Measurements from ENCODE around the gene HOXB6.

Gene HOXB6

DNA sequence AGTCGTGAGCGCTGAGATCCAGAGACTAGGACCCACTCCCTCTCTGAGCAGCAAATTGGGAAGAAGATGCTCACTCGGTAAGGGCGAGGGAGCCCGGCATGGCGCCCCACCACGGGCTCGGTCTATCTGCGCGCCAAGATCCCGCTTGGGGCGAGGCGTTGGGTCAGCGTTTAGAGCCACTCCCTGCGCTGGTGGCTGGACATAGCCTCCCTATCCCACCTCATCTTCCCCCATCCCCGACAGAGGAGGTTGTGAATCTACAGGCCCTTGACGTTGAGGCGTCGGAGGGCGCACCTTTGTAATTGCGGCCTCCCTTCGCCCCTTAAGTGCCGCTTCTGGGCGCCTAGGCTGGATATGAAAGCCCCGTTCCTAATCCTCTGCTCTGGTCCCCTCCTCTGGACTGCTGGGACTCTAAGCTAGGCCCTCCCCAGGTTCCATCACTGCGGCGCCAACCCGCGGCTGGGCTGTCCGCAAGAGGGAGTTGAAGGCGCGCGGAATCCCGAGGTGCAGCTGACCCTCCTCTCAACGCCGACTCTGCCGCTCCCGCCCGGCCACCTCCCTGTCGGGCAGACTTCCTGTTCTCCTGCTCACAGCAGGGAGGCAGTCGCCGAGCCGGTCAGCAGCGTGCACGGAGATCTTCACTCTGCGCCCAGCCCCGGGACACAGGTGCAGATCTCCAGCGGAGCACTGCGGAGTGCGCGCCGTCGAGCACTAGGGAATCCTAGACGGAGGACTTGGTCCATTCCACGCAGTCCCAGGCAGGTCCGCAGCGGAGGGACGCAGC, 37.5 kb upstream of the HOXB6 start:
- Histone ChIP-seq H3K4me3 (ENCODE audit: low read depth in 1 of 2, low read length in 1 of 2) (no peak overlapping the region), H3K27me3 (peaks cover 100% of the 10 kb centered on the region), H3K4me1 (ENCODE audit: control insufficient read depth in 1 of 2, insufficient read depth in 1 of 2, low read depth in 1 of 2, low read length in 1 of 2) (peaks cover 0 to 2% of the 10 kb centered on the region in 2 experiments), H3K9me3 (no peaks in the 10 kb centered on the region), H3K27ac (no peak overlapping the region), H3K36me3 (no peaks in the 10 kb centered on the region)
- TF ChIP-seq, protein P1, sequence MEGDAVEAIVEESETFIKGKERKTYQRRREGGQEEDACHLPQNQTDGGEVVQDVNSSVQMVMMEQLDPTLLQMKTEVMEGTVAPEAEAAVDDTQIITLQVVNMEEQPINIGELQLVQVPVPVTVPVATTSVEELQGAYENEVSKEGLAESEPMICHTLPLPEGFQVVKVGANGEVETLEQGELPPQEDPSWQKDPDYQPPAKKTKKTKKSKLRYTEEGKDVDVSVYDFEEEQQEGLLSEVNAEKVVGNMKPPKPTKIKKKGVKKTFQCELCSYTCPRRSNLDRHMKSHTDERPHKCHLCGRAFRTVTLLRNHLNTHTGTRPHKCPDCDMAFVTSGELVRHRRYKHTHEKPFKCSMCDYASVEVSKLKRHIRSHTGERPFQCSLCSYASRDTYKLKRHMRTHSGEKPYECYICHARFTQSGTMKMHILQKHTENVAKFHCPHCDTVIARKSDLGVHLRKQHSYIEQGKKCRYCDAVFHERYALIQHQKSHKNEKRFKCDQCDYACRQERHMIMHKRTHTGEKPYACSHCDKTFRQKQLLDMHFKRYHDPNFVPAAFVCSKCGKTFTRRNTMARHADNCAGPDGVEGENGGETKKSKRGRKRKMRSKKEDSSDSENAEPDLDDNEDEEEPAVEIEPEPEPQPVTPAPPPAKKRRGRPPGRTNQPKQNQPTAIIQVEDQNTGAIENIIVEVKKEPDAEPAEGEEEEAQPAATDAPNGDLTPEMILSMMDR (IDR thresholded peaks at IDR 0.05): no peak

DNA sequence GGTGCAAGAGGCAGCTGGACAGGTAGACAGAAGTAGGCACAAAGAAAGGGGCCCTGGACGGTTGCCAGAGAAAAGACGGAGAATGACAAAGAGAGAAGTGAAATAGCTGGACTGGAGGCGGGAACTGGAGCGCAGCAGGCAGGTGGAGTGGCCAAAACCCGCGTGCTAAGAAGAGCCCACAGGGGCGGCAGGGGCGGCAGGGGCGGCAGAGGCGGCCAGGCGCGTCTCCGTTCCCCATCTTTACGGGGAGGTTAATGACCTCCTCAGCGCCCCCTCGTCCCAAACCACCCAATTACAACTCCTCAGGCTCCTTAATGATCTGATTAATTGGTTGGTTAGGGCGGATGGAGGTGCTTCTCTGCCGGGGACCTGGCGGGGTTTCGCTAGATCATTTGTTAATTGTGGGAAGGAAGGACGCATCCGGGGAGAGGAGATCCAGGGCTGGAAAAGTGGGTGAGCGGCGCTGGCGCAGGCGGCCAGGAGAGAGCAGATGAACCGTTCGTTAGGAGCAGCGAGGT, 36.8 kb upstream of the HOXB6 start:
- Histone ChIP-seq H3K4me3 (ENCODE audit: low read depth in 1 of 2, low read length in 1 of 2) (no peak overlapping the region), H3K4me1 (ENCODE audit: control insufficient read depth in 1 of 2, insufficient read depth in 1 of 2, low read depth in 1 of 2, low read length in 1 of 2) (no peaks in the 10 kb centered on the region), H3K9me3 (no peaks in the 10 kb centered on the region), H3K27ac (no peak overlapping the region), H3K36me3 (no peaks in the 10 kb centered on the region), H3K27me3 (peaks cover 100% of the 10 kb centered on the region)
- TF ChIP-seq, protein P1 (IDR thresholded peaks at IDR 0.05): no peak

DNA sequence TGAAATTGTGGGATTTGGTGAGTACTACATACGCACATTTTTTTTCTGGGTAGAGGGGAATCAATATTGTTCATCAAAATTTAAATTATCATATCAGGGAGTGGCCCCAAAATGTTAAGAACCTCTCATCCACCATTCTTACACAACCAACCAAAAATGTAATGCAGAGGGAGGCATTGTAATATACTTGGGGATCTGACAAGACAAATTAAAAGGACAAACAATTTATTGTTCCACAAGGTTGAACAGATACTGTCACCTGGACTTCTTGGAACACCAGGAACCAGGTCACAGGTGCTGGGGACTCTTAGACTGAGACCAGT, 36.0 kb upstream of the HOXB6 start:
- Histone ChIP-seq H3K4me1 (ENCODE audit: control insufficient read depth in 1 of 2, insufficient read depth in 1 of 2, low read depth in 1 of 2, low read length in 1 of 2) (no peaks in the 10 kb centered on the region), H3K4me3 (ENCODE audit: low read depth in 1 of 2, low read length in 1 of 2) (no peak overlapping the region), H3K9me3 (no peaks in the 10 kb centered on the region), H3K36me3 (no peaks in the 10 kb centered on the region), H3K27me3 (peaks cover 100% of the 10 kb centered on the region), H3K27ac (no peak overlapping the region)
- TF ChIP-seq, protein P1 (IDR thresholded peaks at IDR 0.05): no peak

DNA sequence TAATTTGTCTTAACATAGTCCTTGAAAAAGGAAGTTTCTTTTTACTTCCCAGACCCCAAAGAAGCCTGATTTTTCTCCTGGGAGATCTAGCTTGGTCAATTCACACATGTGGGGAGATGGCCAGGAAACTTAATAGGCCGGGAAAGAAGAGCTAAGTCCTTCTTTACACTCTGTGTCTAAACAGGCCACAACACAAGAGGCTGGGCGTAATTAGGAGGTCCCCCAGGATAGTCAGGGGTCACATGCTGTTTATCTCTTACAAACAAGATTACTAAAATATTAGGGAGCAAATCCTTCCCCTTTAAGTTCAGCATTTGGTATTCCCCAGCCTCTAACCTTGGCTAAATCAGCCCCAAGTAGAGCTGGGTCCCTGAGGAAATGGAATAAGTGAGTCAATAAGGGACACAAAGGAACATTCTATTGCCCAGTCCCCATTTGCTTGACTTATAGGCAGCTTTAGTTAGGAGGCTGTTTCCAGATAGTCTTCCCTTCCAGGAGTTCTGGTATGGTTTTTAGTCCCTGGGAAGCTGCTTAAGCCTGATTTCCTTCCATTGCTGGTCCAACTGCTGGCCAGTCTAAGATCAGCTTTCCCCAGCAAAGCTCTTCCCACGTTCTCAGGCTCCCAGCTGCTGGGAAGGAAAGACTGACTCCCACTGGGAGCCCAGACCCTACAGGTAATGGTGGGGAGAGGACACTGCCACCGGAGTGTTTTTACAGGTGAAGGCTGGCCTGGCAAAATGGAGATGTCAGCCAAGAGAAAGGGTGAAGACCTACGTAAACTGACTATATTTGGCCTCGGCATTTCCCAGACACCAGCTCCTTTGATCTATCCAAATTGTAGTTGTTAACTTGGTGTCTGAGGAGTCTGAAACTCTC, 35.4 kb upstream of the HOXB6 start:
- Histone ChIP-seq H3K4me1 (ENCODE audit: control insufficient read depth in 1 of 2, insufficient read depth in 1 of 2, low read depth in 1 of 2, low read length in 1 of 2) (no peaks in the 10 kb centered on the region), H3K27me3 (peaks cover 100% of the 10 kb centered on the region), H3K4me3 (ENCODE audit: low read depth in 1 of 2, low read length in 1 of 2) (no peak overlapping the region), H3K27ac (no peak overlapping the region), H3K9me3 (no peaks in the 10 kb centered on the region), H3K36me3 (no peaks in the 10 kb centered on the region)
- TF ChIP-seq, protein P1 (IDR thresholded peaks at IDR 0.05): no peak

DNA sequence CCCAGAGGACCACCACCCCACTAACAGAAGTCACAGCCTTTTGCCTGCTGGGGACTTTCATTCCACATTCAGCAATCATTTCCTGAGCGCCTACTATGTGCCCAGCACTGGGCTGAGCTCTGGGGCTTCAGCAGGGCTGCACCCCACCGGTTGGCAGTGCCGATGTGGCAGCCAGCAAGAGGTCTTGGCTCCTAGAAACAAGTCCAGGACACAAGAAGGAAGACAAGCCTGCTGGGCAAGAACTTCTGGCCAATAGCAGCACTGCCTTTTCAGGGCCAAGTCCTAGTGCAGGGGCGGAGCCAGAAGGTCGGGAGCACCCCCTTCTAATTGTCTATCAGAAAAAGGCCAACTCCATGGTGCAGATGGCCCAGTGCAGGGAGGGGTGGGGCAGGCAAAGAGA, 34.4 kb upstream of the HOXB6 start:
- Histone ChIP-seq H3K4me1 (ENCODE audit: control insufficient read depth in 1 of 2, insufficient read depth in 1 of 2, low read depth in 1 of 2, low read length in 1 of 2) (no peaks in the 10 kb centered on the region), H3K36me3 (no peaks in the 10 kb centered on the region), H3K27me3 (peaks cover 100% of the 10 kb centered on the region), H3K4me3 (ENCODE audit: low read depth in 1 of 2, low read length in 1 of 2) (no peak overlapping the region), H3K9me3 (no peaks in the 10 kb centered on the region), H3K27ac (no peak overlapping the region)
- TF ChIP-seq, protein P1 (IDR thresholded peaks at IDR 0.05): no peak
